Breast epithelium (tissue), 3 donors: ENCODE results near the gene FAT4.

ENCODE experiments used
- POLR2AphosphoS5 ChIP-seq, 3 donors: sonication (generic); formaldehyde crosslinking; IDR thresholded peaks; one replicate each; pipeline ENCODE4 v1.6.1; 2017; ENCODE audit warnings: antibody characterized with exemption in 3 of 3
- TF ChIP-seq, protein P1 (sequence below), 3 donors: fragments of 450-650 bp; IDR thresholded peaks; one replicate each; pipeline ENCODE4 v1.5.1; 2016 to 2017; ENCODE audit warnings: antibody characterized with exemption in 3 of 3, mild to moderate bottlenecking in 3 of 3, moderate library complexity in 3 of 3

DNA sequence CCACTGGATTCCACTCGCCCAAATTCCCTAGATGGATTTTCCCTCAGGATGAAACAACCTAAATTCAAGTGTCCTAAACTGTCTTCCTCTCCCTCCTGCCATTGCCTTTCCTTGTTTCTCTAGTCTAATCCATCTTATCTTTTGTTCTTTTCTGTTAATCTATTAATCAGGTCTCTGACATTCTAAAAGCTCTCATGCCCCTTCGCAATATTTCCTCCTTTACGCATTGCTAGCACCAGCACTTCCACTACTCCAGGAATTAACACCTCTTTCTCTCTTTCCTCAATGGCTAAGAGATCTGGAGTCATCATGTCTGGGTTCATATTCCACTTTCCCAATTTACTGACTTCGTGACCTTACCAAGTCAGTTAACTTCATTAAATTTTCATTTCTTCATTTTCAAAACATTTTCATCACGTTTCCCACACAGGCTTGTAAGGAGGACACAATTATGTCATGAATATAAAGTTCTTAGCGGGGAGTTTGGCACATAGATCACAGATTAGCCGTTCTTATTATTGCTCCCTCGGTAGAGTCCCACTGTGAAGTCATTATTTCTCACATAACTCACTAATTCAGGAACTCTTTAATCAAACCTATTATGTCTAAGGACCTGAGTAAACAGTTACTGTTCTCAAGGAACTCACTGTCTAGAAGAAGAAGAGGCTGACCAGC, 45.3 kb downstream of the FAT4 start:
- TF ChIP-seq POLR2AphosphoS5 (IDR thresholded peaks at IDR 0.05) = no peak
- TF ChIP-seq, protein P1, sequence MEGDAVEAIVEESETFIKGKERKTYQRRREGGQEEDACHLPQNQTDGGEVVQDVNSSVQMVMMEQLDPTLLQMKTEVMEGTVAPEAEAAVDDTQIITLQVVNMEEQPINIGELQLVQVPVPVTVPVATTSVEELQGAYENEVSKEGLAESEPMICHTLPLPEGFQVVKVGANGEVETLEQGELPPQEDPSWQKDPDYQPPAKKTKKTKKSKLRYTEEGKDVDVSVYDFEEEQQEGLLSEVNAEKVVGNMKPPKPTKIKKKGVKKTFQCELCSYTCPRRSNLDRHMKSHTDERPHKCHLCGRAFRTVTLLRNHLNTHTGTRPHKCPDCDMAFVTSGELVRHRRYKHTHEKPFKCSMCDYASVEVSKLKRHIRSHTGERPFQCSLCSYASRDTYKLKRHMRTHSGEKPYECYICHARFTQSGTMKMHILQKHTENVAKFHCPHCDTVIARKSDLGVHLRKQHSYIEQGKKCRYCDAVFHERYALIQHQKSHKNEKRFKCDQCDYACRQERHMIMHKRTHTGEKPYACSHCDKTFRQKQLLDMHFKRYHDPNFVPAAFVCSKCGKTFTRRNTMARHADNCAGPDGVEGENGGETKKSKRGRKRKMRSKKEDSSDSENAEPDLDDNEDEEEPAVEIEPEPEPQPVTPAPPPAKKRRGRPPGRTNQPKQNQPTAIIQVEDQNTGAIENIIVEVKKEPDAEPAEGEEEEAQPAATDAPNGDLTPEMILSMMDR (IDR thresholded peaks at IDR 0.05) = no peak
